HS-27A (cell line): ENCODE measurements around the gene CTRB1.

Source experiments
- DNase-seq: peaks from one replicate; pipeline ENCODE4 v3.0.0-alpha.2; 2012; ENCODE audit warnings: low read depth, missing footprints

The CTRB1 gene

GRCh38 chr16:75218256-75219076 is at the start of gene CTRB1:
CTRB1 (plus strand) TSS chr16:75218988; CDS start chr16:75219008, 20 bp downstream.
- DNase-seq = no peak

DNA sequence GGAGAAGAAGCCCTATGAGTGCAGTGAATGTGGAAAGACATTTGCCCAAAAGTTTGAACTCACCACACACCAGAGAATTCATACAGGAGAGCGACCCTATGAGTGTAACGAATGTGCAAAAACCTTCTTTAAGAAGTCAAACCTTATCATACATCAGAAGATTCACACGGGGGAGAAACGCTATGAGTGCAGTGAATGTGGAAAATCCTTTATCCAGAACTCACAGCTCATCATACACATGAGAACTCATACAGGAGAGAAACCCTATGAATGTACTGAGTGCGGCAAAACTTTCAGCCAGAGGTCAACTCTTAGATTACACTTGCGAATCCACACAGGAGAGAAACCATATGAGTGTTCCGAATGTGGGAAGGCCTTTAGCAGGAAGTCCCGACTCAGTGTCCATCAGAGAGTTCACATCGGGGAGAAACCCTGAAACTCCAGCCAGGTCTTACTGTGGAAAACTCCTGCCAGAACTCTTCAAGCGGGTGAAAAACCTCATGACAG is 48.8 kb upstream of the CTRB1 start:
- no peak for DNase-seq

DNA sequence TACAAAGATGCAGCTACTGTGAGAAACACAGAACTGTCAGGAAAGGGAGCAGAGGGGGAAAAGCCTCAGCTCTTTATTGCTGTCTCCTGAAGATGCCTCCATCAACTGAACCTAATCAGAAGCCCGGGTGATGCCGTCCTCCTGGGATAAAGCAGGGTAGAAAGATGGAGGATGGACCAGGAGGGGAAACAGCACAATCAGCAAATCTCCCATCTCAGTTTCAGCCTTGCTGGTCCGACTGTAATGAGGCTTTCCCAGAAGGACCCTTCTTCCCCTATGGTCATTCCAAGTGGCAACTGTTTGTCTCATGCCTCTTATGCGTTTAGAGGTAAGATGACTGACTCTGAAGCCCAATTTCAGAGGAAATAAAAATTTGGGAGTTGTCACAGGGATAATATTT is 46.2 kb upstream of the CTRB1 start:
- DNase-seq = no peak

DNA sequence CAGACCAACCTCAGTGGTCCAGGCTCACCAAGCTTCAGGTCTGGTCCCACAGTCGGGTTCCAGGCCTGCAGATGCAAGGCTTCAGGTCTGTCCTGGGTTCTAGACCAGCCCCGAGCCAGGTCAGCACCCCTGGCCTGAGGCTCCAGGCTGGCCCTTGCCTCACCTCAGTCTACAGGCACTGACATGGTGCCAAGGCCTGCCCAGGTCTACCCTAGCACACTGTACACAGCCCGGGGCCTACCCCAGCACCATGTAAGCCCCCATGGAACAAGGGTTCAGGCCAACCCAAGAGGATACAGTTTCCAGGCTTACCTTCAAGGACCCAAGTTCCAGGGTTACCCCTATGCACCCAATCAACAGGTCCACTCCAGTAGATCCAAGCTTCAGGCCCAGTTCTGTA is 43.7 kb upstream of the CTRB1 start:
- DNase-seq = no peak

DNA sequence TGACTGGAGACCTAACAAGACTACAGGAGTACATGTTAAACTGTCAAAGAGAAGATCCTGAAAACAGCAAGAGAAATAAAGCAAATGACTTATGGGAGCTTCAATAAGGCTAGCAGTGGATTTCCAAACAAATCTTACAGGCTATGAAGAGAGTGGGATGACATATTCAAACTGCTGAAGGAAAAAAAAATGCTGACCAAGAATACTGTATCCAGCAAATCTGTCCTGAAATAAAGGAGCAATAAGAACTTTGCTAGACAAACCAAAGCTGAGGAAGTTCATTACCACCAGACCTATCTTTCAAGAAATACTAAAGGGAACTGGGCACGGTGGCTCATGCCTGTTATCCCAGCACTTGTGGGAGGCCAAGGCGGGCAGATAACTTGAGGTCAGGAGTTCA is 41.9 kb upstream of the CTRB1 start:
- no peak for DNase-seq

GRCh38 chr16:75179208-75179607 is 39.6 kb upstream of the CTRB1 start:
- no peak for DNase-seq

DNA sequence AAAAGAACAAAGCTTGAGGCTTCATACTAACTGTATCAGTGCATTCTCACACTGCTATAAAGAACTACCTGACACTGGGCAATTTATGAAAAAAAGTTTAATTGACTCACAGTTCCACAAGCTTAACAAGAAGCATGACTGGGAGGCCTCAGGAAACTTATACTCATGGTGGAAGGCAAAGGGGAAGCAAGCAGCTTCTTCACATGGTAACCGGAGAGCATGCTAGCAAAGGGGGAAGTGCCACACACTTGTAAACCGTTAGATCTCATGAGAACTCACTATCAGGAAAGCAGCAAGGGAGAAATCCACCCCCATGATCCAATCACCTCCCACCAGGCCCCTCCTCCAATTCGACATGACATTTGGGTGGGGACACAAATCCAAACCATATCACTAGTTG is 37.2 kb upstream of the CTRB1 start:
- no peak for DNase-seq

DNA sequence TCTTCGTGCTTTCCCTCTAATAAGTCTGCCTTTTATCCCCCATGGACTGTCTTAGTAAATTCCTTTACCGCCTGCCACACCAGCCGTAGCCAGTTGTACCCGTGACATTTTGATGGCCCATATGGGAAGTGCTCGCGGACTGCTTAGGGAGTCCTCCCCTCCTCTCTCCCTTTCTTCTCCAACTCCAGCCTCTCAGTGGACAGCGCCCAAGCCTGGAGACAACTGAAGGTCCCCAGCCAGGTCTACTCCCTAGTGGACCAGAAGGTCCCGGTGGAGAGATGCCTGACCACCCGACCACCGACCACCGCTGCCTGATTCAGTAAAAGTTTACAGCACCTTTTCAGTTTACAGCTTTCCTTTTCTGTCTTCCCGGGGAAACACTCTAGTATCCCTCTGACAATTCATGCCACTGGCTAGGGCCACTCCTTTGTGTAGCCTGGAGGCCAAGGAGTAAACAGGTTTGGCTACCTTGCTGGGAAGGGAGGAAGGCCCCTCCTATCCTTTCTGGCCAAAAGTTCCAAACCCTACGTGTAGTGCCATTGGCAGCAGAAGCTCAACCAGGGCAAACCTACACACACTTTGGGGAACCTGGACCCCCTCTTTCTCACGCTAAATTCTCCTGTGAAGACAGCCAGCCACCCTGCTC is 29.8 kb upstream of the CTRB1 start:
- no peak for DNase-seq

GRCh38 chr16:75189638-75190245 is 29.0 kb upstream of the CTRB1 start:
- DNase-seq = no peak

DNA sequence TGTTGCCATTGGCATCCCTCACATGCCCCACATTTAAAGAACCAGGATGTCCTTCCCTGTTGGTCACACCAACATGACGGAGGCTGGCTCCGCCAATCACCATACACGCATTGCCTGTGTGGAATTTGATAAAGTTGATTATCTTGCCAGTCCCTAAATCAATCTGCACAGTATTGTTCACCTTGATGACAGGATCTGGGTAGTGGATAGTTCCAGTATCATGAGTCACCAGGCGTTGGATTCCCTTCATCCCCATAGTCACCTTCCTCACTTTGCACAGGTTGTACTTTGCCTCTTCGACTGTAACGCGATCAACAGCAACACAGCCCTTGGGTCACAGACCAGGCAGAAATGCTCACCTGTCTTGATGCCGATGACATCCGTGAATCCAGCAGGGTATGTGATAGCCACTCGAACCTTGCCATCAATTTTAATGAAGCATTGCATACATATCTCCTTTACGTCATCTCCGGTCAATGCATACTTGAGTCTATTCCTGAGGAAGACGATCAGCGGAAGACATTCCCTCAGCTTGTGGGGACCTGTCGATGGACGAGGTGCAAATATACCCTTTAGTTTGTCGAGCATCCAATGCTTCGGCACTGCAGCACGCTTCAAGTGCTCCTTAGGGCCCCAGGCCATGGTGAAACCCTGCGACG is 26.1 kb upstream of the CTRB1 start:
- DNase-seq = no peak

DNA sequence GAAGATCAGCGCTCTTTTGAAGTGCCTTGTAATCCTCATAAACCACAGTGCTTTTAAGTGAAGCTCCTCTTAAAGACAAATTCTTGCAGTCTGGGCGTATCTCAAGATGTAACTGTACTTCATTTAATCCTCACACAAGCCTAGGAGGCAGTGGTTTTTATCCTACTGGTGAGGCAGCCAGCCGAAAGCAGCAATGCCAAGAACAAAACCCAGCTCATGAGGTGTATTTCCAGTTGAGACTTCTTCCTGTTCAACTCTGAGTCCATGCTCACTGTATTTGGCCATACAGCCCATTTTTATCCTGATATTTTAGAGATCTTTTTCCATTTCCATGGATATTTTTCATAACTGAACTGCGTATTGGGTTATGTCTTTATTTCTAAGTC is 25.5 kb upstream of the CTRB1 start:
- DNase-seq = no peak

DNA sequence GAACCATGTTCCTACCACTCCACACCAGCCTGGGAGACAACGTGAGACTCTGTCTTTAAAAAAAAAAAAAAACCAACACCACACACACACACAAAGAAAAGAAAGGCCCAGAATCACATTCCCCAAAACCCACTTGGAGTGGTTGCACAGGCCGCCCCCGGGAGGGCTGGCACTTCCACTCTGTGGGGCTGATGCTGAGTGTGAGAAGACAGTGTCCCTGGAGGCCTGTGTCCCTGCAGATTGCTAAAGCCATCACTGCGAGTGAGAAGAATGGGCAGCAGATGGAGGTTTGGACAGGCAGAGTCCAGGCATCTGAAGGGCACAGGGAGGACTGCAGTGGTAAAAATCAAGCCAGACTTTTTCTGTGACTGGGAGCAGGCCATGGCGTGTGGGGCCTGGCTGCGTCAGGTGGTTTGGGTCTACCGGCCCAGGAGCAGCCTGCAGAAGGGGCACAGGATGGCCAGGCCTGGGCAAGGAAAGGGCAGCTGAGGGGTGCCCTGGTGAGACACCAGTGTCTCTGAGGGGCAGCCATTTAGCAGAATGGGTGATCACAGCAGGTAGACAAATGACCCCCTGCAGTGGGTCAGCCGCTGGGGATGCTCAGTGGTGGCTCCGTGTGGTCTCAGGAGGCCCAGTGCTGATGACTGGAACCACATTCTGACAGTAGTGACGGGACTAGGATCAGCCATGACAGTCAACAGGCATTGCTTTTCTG is 24.9 kb upstream of the CTRB1 start:
- no peak for DNase-seq

DNA sequence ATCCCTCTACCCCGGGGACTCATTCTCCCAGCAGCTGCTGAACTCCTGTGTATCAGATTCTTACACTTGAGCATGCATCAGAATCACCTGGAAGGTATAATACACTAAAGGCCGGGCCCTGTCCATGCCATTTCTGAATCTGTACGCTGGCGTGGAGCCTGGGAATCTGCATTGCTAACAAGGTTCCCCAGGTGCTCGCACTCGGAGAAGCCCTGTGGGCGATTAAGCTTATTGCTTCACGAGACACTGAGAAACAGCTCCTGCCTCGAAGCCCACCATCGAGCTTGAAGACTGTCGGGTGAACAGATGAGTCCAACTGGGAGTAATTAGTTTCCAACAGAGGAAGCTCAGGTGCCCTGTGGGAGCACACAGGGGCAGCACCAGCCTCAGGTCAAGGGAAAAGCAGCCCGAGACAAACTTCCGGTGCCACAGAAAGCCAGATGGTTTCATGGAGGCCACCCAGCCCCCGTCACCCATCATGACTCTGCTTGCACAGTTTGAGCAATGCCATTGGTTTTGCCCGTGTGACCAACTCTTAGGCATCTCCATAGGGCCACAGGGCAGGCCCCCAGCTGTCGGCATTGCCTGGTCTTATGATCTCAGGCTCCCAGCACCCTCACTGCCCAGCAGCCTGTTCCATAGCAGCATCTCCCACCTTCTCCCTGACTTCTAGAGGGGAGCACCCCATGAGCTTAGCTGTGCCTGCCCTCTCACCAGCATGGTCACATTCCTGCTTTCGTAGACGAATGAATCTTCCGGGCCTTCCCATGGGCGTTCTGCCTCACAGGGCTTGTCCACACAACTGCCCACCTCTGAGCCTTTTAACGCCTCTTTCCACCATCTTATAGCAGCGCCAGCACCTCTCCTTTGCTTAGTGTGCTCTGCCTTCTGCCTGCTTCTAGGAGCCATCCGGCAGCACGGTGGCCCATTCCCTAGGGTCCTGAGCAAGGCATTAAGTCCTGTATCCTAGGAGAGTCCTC is 22.7 kb upstream of the CTRB1 start:
- DNase-seq = no peak

DNA sequence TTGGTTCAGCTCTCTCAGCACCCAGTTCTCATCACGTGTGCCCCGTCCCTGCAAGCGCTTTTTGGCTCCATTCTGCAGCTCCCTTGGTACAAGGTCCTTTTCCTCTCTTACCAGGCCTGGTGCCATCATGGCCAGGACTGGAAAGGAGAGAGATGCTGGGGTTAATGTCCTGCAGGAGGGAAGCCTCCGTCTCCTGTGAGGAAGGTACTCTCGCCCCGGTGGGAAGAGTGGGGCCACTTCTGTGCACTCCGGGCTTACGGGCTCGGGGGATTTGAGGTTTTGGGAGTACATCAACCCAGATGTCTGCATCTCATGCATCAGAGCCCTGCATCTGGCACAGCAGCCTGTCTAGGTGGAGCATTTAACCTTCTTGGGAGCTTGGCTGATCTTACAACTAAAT is 22.0 kb upstream of the CTRB1 start:
- no peak for DNase-seq

DNA sequence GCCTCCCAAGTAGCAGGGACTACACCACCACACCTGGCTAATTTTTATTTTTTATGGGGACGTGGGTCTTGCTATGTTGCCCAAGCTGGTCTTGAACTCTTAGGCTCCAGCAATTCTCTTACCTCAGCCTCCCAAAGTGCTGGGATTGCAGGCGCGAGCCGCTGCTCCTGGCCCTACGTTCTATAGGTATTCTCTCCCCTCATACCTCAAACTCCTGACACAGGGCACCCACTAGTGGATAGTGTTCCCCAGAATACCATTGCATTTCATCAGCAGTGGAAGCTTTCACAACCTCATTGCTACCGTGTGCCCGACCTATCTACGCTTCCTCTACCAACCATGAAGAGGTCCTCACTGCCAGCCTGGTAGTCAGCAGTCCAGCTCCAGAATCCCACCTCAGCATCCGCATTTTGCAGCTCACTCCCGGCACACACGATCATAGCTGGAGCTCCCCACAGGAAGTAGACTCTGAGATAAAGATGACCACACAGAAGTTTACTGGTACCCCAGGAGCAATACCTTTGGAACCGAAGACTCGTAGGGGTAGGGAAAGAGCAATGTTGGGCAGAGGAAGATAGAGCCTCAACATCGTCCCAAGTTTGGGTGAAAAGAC is 21.2 kb upstream of the CTRB1 start:
- no peak for DNase-seq

- DNase-seq = no peak
These were observed 20.6 kb upstream of the CTRB1 start for GRCh38 chr16:75198135-75198600.

DNA sequence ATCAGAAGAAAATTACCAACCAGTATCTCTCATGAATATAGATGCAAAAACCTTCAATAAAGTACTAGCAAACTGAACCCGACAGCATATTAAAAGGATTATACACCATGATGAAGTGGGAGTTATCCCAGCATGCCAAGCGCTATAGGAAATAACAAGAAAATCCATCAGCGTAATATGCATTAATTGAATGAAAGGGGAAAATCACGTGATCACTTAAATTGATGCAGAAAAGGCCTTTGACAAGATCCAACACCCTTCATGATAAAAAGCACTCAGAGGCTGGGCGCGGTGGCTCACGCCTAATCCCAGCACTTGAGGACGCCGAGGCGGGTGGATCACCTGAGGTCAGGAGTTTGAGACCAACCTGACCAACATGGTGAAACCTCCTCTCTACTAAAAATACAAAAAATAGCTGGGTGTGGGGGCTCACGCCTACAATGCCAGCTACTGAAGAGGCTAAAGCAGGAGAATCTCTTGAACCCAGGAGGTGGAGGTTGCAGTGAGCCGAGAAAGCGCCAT is 16.7 kb upstream of the CTRB1 start:
- DNase-seq = no peak

DNA sequence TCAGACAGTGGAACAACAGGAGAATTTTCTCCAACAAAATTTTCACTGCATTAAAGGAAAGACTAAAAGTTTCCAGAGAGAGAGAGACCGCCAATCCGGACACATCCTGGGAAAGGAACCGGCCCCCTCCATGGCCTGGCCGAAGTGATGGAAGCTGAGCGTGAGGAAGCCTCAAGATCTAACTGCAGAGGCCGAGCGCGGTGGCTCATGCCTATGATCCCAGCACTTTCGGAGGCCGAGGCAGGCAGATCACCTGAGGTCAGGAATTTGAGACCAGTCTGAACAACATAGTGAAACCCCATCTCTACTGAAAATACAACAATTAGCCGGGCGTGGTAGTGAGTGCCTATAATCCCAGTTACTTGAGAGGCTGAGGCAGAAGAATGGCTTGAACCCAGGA is 15.7 kb upstream of the CTRB1 start:
- no peak for DNase-seq

DNA sequence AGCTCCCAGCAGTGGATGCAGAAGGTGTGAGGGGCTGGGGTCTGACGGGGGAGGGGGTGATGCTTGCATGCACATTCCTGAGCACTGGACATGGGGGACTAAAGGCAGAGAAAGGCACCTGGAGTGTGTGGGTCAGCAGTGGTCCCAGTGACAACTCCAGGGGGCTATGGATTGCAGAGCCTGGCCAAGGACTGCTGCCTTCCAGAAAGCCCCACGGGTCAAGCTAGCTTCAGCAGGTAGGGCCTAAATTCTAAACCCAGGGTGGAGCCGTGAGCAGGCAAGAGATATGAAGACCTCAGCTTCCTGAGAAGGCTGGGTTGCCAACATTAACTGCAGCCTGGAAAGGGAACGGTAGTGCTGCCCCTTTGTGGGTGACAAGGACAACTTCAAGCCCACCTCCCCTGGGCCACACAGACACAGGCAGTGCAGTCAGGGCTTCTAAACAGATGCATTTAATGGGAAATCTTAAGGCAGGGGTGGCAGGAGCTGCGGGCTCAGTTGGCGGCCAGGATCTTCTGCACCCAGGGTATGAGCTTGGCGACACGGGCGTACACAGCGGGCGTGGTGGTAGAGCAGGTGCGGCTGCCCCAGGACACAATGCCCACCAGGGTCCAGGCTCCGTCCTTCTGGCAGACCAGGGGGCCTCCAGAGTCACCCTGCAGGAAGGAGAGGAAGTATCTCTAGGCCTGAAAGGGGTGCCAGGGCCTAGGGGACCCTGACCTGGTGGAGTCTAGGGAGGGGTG is 14.9 kb upstream of the CTRB1 start:
- DNase-seq = no peak
